T-helper 2 cell treated with Interferon-gamma antibody and Interleukin-4, amounts not matched to agents 100 ng/mL and 5 ng/mL, for 36 hours (primary cell): Measurements from ENCODE around the gene RELL1. TPM values are rescaled to one million over a fixed set of nuclear protein-coding genes. Genes with fewer than 3 reads are reported as not detected.

Experiments
- intact Hi-C: fragments of 100-400 bp; cut with micrococcal nuclease; formaldehyde crosslinking; loops from one replicate; pipeline ENCODE4 v1.15.1; 2023
- total RNA-seq: library from RNA; stranded (reverse); gene quantifications from 2 replicates; pipeline ENCODE4 v1.2.3, GENCODE V29; 2022

The RELL1 gene, protein sequence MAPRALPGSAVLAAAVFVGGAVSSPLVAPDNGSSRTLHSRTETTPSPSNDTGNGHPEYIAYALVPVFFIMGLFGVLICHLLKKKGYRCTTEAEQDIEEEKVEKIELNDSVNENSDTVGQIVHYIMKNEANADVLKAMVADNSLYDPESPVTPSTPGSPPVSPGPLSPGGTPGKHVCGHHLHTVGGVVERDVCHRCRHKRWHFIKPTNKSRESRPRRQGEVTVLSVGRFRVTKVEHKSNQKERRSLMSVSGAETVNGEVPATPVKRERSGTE
- total RNA-seq = 26.3 and 27.3 TPM in 2 replicates

DNA sequence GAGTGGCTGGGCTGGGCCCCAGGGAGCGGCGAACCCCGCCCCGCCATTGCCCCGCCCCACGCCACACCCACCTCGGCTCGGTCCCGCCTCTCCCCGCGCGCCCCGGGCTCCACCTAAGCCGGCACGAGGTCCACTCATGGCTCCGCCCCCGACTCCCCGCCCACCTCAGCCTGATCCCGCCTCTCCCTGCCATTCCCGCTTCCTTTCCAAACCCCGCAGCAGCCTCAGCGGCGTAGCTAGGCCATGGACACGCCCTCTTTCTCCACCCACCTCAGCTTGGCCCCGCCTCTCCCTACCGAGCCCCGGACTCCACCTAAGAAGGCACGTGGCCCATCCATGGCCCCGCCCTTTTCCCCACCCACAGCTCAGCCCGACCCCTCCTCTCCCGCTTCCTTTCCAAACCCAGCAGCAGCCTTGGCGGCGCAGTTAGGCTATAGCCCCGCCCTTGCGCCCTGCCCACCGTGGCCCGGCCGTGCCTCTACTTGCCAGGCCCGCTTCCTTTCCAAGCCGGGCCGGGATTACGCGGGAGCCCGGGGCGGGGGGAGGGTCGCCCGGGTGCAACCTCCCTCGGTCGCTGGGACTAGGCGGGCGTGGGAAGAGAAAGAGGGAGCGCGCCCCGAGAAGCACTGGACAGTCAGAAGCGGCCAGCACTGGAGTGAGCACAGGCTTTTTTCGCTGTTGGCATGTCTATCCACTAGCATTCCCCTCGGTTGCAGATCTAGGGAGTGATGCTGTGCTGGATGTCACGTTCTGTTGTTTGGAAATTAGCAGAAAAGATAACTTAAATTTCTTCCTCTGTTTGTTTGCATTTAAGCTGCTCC is at the start of gene RELL1:
Gene RELL1, minus strand, starts transcription at position 4 of the 821 bp plus-strand sequence. CDS start 89 bp downstream, outside the sequence.
- intact Hi-C loops = loop anchor here (1.0 to 5.0 kb wide), 9 partner anchors 140 to 1444 kb away; partner anchors contain the start of genes ARAP2, KLF3, PGM2 and TBC1D1

DNA sequence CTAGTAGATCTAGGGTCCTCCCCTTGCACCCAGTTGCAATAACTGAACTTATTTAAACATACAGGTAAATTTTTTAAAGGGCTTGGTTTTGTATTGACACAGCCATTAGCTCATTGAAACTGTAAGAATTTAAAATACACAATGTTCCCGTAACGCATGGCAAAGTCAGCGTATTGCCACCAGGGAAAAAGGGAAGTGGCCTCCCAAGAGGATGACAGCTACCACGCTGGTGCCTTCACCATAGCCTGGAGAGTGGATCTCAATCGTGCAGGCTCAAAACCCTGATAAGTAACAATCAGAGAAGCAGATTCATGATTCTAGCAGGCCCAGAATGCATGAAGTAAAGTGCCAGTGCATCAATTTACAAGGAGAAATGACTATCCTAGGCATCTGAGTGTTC is 49.4 kb upstream of the RELL1 start:
- intact Hi-C loops = no loop called here

DNA sequence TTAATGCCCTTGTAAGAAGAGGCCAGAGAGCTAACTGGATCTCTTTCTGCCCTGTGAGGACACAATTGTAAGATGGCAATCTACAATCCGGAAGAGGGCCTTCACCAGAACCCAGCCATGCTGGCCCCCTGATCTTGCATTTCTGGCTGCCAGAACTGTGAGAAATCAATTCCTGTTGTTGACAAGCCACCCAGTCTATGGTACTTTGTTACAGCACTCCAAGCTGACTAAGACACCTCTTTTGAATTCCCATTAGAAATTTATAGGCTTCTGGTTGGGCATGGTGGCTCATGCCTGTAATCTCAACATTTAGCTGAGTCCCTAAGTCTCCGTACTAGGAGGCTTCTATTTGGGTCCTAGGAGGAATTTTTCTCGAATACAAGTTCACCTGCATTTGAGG is 48.8 kb upstream of the RELL1 start:
- intact Hi-C loops = no loop called here

DNA sequence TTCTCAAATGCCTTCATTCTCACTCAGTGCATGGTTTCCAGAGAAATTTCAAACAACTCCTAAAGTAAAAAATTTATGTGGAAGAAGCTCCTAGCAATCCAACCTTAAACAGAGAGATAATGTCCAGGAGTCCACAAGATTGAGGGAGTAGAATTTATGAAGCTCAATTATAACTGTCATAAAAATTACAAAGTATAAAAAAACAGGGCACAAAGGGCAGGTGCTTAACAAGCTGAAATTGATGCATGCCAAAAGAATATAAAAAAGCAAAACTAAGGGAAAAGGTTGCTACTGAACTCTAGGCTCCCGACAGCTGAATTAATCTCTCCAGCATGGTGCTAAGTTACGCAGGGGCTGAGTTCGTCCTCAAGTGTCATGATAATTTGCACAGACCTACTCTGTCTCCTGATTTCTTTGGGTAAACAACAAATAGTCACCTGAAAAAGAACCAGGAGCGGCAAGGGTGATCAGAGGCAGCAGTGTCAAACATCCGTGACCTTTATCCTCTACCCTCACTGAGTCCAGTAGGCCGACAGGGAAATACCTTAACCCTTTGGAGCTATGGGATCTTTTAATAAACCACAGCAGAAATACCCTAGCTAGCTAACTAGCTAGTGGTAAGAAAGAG is 47.2 kb upstream of the RELL1 start:
- intact Hi-C loops = no loop called here

DNA sequence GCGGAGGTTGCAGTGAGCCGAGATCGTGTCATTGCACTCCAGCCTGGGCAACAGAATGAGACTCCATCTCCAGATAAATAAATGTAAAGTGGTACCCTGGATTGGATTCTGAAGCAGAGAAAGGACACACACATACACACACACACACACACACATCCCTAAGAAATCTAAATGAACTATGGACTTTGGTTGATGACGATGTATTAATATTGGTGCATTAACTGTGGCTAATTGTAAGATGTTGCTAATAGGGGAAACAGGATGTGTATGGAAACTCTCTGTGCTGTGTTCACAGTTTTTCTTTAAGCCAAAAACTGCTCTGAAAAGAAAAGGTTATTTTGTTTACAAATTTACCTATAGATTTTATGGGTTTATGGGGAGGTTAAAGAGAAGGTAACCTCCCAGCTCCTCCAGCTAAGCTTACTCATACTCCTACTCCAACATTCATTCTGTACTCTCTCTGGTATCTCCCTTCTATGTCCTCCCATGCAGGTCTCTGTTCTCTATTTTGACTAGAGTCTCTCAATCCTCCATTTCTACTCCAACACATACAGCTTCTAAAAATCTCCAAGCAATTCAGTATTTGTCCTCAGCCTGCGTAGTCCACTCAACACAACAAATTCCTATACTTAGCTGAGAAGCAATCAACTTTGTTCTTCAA is 46.5 kb upstream of the RELL1 start:
- intact Hi-C loops = no loop called here

DNA sequence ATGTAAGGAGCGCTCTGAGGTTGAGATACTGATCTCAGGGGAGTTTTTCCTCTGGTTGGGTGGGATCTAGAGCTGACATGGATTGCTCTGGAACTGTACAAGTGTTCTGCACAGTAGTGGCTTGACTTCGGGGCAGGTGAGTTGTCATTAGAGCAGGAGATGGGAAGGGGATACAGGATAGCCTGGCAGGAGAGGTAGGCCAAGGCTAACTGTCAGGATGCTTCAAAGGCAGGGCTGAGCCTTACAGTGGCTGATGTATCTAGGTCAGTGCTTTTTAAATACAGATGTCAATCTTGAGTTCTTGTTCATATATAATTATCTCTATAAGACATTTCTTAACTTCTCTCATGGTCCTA is 43.5 kb upstream of the RELL1 start:
- intact Hi-C loops = no loop called here

DNA sequence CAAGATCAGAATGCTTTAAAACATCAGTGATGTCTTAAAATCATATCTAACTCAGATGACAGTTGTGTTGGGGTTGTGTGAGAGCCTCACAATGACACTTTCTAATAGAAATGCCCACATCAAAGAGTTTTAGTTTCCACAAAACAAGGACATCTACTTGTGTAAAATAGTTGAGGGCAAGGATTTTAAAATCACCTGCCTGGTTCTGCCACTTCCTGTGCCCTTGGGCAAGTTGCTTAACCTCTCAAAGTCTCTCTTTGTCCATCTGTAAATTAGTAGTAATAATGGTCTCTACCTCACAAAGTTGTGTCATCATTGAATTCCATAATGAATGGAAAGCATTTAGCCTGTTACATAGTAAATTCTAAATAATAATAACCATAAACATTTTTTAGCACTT is 41.9 kb upstream of the RELL1 start:
- intact Hi-C loops = no loop called here

DNA sequence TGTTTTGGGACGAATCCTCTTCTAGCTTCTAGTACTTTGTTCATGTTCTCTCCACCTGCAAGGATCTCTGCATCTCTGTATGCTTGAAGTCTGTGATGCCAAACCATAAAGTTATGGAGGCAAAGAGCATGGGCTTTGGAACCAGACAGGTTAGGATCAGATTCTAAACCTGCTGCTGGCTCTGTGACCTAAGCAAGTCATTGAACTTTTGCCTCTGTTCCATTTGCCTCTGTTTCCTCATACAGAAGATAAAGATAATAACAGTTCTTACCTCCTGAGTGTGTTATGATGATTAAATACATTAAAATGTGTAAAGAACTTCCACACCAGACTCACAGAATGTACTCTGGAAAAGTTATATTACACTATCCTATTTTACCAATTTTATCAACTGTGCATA is 41.5 kb upstream of the RELL1 start:
- intact Hi-C loops = no loop called here

DNA sequence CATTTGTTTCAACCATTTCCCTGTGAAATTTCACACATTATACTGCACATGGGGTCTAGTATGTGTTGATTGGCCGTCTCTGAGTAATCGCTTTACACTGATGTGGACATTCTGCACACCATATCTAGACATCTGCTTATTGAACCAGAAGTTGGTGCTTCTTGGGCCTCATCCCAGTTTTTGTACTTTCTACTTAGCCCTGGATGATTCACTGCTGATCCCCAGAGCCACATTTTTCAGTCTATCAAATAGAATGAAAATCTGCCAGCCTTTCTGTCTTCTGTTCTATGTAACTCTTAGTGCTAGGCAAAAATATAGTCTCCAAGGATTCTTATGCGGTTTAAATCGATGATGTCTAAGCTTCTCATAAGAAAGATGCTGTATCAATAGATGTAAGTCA is 40.5 kb upstream of the RELL1 start:
- intact Hi-C loops = no loop called here

DNA sequence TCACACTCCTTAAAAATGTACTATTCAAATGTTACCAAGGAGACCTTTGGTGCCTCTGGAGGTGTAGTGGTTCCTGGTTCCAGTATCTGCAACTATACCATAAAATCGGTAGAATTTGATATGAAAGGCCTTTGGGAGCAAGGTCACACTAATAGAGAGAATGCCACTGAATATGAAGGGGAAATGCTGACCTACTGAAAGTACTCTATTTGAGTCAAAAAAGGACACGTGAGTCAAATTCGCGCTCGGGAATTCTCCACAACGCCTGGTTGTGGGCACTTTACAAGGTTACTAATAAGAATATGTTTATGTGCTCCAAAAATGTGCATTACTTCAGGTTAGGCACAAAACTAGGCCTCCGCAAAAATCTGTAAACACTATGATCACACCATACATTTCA is 39.5 kb upstream of the RELL1 start:
- intact Hi-C loops = no loop called here

DNA sequence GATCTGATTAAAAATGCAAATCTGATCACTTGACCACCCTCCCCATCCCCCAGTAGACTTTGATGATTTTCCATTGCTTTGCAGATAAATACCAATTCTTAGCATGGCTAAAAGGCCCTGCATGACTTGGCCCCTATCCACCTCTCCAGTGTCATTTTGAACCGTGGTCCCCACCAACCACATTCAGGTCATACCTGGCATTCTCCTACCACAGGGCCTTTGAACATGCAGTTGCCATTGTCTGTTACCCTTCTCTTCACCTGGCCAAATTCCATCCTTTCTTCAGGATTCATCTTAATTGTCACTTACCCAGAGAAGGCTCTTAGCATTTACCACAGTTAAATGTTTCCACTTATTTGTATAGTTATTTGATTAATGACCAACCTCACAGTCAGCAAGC is 36.9 kb upstream of the RELL1 start:
- intact Hi-C loops = no loop called here

DNA sequence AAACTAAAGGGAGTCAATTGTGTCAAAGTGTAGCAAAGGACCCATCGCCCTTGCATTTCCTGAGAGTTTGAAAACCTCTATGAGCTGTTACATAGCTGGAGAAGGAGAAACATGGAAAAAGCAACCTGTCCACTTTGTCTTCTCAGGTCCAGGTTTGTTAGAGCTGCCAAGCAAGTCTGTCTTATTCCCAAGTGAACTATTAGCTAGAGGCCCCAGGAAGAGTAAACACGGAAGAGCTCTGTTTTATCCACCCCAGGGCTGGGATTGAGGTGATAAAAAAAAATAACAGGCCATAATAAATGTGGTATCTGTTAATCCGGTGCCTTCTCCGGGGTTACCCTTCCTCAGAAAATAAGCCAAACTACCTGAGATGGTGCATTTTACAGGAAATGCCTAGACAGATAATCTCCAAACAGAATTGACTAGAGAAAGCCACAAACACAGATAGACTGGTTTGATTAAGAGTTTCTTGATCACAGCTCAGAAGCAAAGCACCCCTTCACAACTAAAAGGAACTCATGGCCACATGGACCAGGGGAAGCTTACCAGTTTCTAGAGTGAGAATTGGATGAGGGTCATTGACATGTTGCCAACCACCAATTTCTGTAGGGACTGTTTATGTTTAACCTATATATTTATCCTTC is 35.9 kb upstream of the RELL1 start:
- intact Hi-C loops = no loop called here

DNA sequence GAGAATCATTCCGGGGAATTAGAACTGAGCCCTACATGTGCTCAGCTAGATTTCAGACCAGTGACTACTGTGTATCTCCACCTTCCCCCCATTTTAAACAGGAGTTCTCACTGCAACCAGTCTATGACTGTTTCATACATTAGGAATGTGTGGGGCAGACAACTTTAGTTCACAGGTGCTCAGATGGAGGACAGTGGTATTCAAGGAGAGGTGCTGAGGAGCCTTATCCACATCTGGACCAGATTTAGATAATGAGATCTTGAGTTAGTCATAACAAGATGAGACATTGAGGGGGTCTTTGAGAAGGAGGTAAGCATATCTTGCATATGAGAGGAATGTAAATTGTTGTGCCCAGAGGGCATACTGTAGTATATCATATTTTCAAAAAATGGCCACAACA is 32.8 kb upstream of the RELL1 start:
- intact Hi-C loops = loop anchor here (5.0 kb wide), 1 partner anchor 33 kb away; no protein-coding TSS in a partner anchor

DNA sequence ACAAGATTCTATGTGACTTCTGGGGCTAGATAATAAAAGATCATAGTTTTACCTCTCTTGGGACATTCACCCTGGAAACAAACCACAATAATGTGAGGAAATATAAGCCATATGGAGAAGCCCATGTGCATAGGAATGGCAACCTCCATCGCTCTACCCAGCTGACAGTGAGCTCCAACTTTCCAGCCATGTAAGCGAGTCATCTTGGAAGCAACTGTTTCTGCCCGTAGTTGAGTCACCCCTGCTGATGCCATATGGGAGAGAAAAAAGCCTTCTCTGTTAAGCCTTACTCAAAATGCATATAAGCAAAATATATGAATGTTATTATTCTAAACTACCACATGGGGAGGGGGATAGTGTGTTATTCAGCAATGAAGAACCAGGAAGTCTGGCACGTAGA is 31.4 kb upstream of the RELL1 start:
- intact Hi-C loops = loop anchor here (5.0 kb wide), 1 partner anchor 35 kb away; no protein-coding TSS in a partner anchor

DNA sequence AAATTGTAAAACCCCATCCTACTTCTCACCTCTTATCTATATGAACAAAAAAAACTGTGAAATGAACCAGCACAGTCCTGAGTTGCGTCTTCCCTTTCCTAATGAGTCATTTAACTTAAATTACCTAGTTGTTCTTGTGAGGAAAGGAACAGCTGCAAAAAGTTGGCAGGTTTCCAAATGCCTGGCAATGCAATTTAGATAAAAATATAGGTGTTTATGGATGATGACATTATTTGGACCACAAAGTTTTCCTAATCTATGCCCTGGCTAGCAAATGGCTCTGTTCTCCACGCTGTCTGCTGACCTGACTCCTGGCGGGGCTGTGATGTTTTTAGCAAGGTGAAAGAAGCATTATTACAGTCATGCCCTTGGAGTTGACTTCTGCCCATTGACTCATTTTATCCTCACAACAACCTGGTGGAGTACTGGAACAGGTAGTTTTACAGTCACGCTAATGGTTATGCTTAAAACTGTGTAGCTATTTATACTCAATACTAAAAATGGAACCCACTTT is 29.8 kb upstream of the RELL1 start:
- intact Hi-C loops = loop anchor here (5.0 kb wide), 1 partner anchor 36 kb away; no protein-coding TSS in a partner anchor

DNA sequence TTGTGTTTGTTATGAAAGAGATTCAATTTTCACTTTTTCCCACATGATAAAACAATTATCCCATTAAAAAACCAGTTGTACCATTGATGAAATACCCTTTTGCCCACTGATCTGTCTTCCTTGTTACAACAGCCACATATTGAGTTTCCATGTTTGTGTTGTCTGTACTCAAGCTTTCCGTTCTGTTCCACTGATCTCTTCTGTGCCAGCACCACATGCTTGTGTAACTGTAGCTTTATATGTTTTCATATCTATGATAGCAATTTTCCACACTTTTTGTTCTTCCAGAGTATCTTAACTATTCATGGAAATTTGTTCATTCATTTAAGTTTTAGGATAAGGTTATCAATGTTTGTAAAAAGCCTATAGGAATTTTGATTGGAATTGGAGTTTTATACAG is 24.3 kb upstream of the RELL1 start:
- intact Hi-C loops = no loop called here

DNA sequence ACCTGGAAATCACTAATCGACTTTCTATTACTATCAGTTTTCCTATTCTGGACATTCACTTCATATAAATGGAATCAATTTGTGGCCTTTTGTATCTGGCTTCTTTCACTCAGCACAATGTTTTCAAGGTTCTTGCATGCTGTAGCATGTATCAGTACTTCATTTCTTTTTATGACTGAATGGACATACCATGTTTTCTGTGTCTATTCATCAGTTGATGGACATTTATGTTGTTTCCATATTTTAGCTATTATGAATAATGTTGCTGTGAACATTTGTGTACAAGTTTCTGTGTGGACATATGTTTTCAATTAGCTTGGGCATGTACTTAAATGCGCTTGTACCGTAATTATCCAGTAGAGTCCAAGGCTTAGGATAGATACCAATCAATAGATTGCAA is 19.9 kb upstream of the RELL1 start:
- intact Hi-C loops = no loop called here

DNA sequence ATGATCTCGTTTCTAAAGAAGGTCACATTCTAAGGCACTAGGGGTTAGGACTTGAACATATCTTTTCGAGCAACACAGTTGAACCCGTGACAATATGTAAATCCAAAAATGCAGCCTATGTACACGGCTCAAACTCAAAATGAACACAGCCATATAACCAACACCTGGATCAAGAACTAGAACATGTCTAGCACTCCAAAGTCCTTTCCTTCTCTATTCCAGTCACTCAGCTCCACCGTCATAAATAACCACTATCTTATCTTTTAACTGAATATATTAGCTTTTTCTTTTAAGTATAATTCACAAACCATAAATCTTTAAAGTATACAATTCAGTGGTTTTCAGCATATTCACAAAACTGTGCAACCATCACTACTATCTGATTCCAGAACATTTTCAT is 19.4 kb upstream of the RELL1 start:
- intact Hi-C loops = no loop called here

DNA sequence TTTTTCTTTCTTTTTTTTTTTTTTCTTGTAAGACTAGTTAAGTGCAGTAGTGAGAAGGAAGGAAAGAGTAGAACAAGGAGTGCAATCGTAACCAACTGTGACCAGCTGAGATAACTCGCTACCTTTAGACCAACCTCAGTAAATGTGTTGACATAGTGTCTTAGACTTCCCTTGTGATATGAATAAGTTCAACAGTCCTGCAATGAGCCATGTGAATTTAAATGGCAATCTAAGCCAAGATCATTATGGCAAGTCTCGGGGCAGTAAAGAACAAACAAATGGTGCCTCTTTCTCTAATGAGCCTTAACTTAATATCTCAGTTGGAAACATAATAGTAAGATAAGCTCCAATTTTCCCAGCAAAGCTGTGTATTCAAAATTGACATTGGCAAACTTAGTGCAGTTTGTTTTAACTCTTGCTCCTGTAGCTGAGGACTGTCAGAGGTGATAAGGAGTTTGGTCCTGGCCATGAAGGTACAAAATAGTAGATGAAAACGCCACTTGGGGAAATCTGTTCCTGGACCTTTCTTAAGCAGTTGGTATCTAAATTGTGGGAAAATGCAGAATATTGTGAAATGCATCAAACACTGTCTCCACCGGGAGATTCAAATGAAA is 13.8 kb upstream of the RELL1 start:
- intact Hi-C loops = no loop called here

DNA sequence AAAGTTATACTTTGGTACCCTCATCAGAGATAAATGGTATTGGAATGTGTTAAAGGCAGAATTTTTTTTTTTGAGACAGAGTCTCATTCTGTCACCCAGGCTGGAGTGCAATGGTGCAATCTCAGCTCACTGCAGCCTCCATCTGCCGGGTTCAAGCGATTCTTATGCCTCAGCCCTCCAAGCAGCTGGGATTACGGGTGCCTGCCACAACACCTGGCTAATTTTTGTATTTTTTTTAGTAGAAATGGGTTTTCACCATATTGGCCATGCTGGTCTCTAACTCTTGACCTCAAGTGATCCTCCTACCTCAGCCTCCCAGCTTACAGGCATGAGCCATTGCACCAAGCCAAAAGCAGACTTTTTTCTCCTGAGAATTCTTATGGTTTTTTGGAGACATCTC is 11.4 kb upstream of the RELL1 start:
- intact Hi-C loops = no loop called here
